ENCODE measurements around the gene SELPLG. TPM values are rescaled to one million over a fixed set of nuclear protein-coding genes. Genes with fewer than 3 reads are reported as not detected.

Gene SELPLG
- total RNA-seq, 3 donors from 2014 or later (not counting 1 experiment from before 2014, with no cell fraction given), result 179 to 201 (median 201) TPM

DNA sequence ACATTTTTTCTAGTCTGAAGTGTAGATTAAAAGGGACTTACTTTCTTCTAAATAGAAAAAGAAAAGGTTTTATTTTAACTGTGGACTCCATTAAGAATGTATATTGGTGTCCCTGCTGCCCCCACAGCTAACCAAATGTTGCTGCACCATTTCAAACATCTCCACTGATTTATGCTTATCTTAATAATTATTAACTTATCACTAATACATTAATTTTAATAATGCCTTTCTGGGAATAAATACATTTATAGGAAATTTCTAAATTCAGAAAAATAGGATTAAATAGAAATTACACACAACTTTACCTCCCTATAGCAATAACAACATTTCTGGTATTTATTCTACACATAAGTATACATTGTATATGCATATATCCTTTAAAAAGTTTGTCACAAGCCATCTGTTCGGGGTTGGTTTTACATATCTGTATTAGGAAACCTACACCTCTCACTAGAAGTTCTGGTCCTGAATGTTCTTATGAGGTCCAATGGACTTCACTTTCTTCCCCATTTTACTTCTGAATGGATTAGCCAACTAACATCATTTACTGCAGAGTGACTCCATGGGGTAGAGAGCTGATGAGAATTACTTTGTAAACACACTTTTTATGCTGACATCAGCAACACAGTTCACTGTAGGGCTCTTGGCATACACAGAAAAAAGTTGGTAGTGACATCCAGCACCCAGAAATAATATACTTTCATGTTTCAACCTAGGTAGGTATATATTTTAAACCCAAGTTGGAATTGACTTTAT lies 9.4 kb upstream of the SELPLG start:
- no peaks in the 10 kb centered on the region for H3K9me3 ChIP-seq (ENCODE audit: control insufficient read depth, insufficient read depth, low read length)
- peaks cover 8 to 32% of the 10 kb centered on the region in 2 donors for H3K4me1 Mint-ChIP-seq
- H3K27ac ChIP-seq (ENCODE audit: low read length), result peak overlapping the region; percentile 10
- no peaks in the 10 kb centered on the region for H3K9me3 Mint-ChIP-seq
- peaks cover 36% of the 10 kb centered on the region for H3K4me1 ChIP-seq (ENCODE audit: control insufficient read depth, insufficient read depth, low read length)
- no peak overlapping the region for H3K4me3 ChIP-seq (ENCODE audit: low read length)
- intact Hi-C loops (cut with micrococcal nuclease), result no loop called here
- no peak overlapping the region for H3K4me3 Mint-ChIP-seq
- H3K27ac Mint-ChIP-seq, result no peak overlapping the region
- TF ChIP-seq CTCF (IDR thresholded peaks at IDR 0.05), result no peak
- ATAC-seq (no peak), DNase-seq (no peak)
- H3K36me3 ChIP-seq (ENCODE audit: control insufficient read depth, insufficient read depth, low read length), result peaks cover 2% of the 10 kb centered on the region
- no peaks in the 10 kb centered on the region for H3K36me3 Mint-ChIP-seq
- 88% methylated on average over 1 of the region's 1 CpG for WGBS (ENCODE audit: insufficient coverage)
- no peaks in the 10 kb centered on the region for H3K27me3 Mint-ChIP-seq (ENCODE audit: low read depth in 2 of 2)
- no peaks in the 10 kb centered on the region for H3K27me3 ChIP-seq (ENCODE audit: control insufficient read depth, insufficient read depth, low read length)

- no peaks in the 10 kb centered on the region for H3K27me3 Mint-ChIP-seq (ENCODE audit: low read depth in 2 of 2)
- WGBS (ENCODE audit: insufficient coverage), result 79% methylated on average over 13 of the region's 16 CpGs
- no peaks in the 10 kb centered on the region for H3K9me3 Mint-ChIP-seq
- Histone ChIP-seq H3K27me3 (ENCODE audit: control insufficient read depth, insufficient read depth, low read length) (no peaks in the 10 kb centered on the region), H3K9me3 (ENCODE audit: control insufficient read depth, insufficient read depth, low read length) (no peaks in the 10 kb centered on the region), H3K27ac (ENCODE audit: low read length) (peak overlapping the region; percentile 57), H3K4me1 (ENCODE audit: control insufficient read depth, insufficient read depth, low read length) (peaks cover 37% of the 10 kb centered on the region), H3K4me3 (ENCODE audit: low read length) (no peak overlapping the region), H3K36me3 (ENCODE audit: control insufficient read depth, insufficient read depth, low read length) (no peaks in the 10 kb centered on the region)
- intact Hi-C loops (cut with micrococcal nuclease), result no loop called here
- no peak overlapping the region for H3K4me3 Mint-ChIP-seq
- no peak for DNase-seq
- no peak for ATAC-seq
- TF ChIP-seq CTCF (IDR thresholded peaks at IDR 0.05), result no peak
- H3K4me1 Mint-ChIP-seq, result peaks cover 3 to 32% of the 10 kb centered on the region in 2 donors
- H3K27ac Mint-ChIP-seq, result no peak overlapping the region
- no peaks in the 10 kb centered on the region for H3K36me3 Mint-ChIP-seq
Measured at GRCh38 chr12:108642269-108642870, 8.7 kb upstream of the SELPLG start.

- 63% methylated on average over 9 of the region's 9 CpGs for WGBS (ENCODE audit: insufficient coverage)
- no peak overlapping the region for H3K27ac Mint-ChIP-seq
- DNase-seq, result no peak
- Histone ChIP-seq H3K27ac (ENCODE audit: low read length) (peak overlapping the region; percentile 57), H3K9me3 (ENCODE audit: control insufficient read depth, insufficient read depth, low read length) (no peaks in the 10 kb centered on the region), H3K4me3 (ENCODE audit: low read length) (no peak overlapping the region), H3K36me3 (ENCODE audit: control insufficient read depth, insufficient read depth, low read length) (no peaks in the 10 kb centered on the region), H3K27me3 (ENCODE audit: control insufficient read depth, insufficient read depth, low read length) (no peaks in the 10 kb centered on the region), H3K4me1 (ENCODE audit: control insufficient read depth, insufficient read depth, low read length) (peaks cover 41% of the 10 kb centered on the region)
- no peak for ATAC-seq
- no peak for TF ChIP-seq CTCF (IDR thresholded peaks at IDR 0.05)
- H3K27me3 Mint-ChIP-seq (ENCODE audit: low read depth in 2 of 2), result no peaks in the 10 kb centered on the region
- no peaks in the 10 kb centered on the region for H3K9me3 Mint-ChIP-seq
- intact Hi-C loops (cut with micrococcal nuclease), result no loop called here
- H3K4me1 Mint-ChIP-seq, result peaks cover 0 to 32% of the 10 kb centered on the region in 2 donors
- H3K36me3 Mint-ChIP-seq, result no peaks in the 10 kb centered on the region
- H3K4me3 Mint-ChIP-seq, result no peak overlapping the region
Measured at GRCh38 chr12:108641446-108642268, 8.0 kb upstream of the SELPLG start.
